OCI-LY3 (cell line): Measurements from ENCODE around the gene CREBL2.

ENCODE experiments used
- H2AFZ ChIP-seq: fragments of 200-600, 300-600 bp; shearing (Covaris generic); 2 replicates; pipeline ENCODE4 v1.6.0; 2014; ENCODE audit warnings: antibody characterized with exemption, low read depth, low read length
- H3K27ac ChIP-seq: fragments of 200-600, 300-600 bp; sonication (generic); 2 replicates; pipeline ENCODE4 v1.5.1; 2014; ENCODE audit warnings: mild to moderate bottlenecking, low read length, moderate library complexity, mixed read lengths
- H3K27me3 ChIP-seq: fragments of 200-600, 300-600 bp; sonication (generic); 2 replicates; pipeline ENCODE4 v1.6.1; 2014; ENCODE audit warnings: low read depth, low read length, mixed read lengths
- H3K36me3 ChIP-seq: fragments of 200-600, 300-600 bp; sonication (generic); replicated peaks from 2 replicates; pipeline ENCODE3; 2014; ENCODE audit warnings: low read depth, low read length, mixed read lengths
- H3K4me1 ChIP-seq: fragments of 300-600, 200-600 bp; sonication (generic); 2 replicates; pipeline ENCODE4 v1.6.1; 2014; ENCODE audit warnings: low read length, mixed read lengths
- H3K4me2 ChIP-seq: fragments of 200-600, 300-600 bp; sonication (generic); 2 replicates; pipeline ENCODE4 v1.6.1; 2014; ENCODE audit warnings: low read length, mixed read lengths
- H3K4me3 ChIP-seq: fragments of 300-600, 200-600 bp; sonication (generic); 2 replicates; pipeline ENCODE4 v1.5.1; 2014; ENCODE audit warnings: antibody characterized with exemption, mild to moderate bottlenecking, low read length, moderate library complexity
- H3K79me2 ChIP-seq: fragments of 300-600, 200-600 bp; shearing (Covaris generic); 2 replicates; pipeline ENCODE4 v1.6.1; 2014; ENCODE audit warnings: mild to moderate bottlenecking, low read length, mixed read lengths
- H3K9ac ChIP-seq: fragments of 300-600, 200-600 bp; shearing (Covaris generic); 2 replicates; pipeline ENCODE4 v1.6.0; 2014; ENCODE audit warnings: mild to moderate bottlenecking, low read length, moderate library complexity
- H3K9me3 ChIP-seq: fragments of 200-600, 300-600 bp; shearing (Covaris generic); 2 replicates; pipeline ENCODE4 v1.6.1; 2014; ENCODE audit warnings: low read length, mixed read lengths; ENCODE audit not compliant: insufficient read depth
- H4K20me1 ChIP-seq: fragments of 200-600, 300-600 bp; sonication (generic); 2 replicates; pipeline ENCODE4 v1.6.1; 2016; ENCODE audit warnings: low read length, mixed read lengths; ENCODE audit not compliant: insufficient read depth
- CTCF ChIP-seq: fragments of 200-600, 300-600 bp; sonication (generic); IDR thresholded peaks from 2 replicates; pipeline ENCODE4 v1.5.1; 2014; ENCODE audit warnings: antibody characterized with exemption, low read length, low read depth
- EZH2phosphoT487 ChIP-seq: fragments of 200-600 bp; shearing (Covaris generic); IDR thresholded peaks from 2 replicates; pipeline ENCODE4 v1.6.1; 2018; ENCODE audit warnings: antibody characterized with exemption, mixed run types, low read depth

The CREBL2 gene

DNA sequence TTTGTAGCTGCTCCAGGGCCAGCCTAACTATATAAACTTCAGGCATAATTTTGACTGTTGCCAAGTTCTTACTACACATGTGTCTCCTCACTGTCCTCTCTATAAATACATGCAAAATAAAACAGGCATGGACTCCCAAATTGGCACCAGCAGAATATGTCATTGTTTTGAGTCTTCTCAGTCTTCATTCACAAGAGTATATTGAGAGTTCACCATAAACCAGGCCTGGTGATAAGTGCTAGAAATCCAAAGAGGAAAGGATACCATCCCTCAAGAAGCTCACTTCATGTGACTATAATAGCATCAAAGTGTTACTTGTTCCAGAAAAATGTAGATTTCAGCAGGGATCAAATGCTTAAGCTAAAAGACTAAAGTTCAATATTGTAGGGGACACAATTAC lies 70.6 kb downstream of the CREBL2 start:
- Histone ChIP-seq H3K4me3 (no peak overlapping the region), H4K20me1 (no peaks in the 10 kb centered on the region), H3K27ac (no peak overlapping the region), H3K9me3 (no peaks in the 10 kb centered on the region), H2AFZ (no peak overlapping the region), H3K36me3 (no peaks in the 10 kb centered on the region), H3K9ac (no peak overlapping the region), H3K4me2 (no peak overlapping the region), H3K4me1 (no peaks in the 10 kb centered on the region), H3K79me2 (no peaks in the 10 kb centered on the region), H3K27me3 (no peaks in the 10 kb centered on the region)
- TF ChIP-seq CTCF (no peak), EZH2phosphoT487 (no peak)

DNA sequence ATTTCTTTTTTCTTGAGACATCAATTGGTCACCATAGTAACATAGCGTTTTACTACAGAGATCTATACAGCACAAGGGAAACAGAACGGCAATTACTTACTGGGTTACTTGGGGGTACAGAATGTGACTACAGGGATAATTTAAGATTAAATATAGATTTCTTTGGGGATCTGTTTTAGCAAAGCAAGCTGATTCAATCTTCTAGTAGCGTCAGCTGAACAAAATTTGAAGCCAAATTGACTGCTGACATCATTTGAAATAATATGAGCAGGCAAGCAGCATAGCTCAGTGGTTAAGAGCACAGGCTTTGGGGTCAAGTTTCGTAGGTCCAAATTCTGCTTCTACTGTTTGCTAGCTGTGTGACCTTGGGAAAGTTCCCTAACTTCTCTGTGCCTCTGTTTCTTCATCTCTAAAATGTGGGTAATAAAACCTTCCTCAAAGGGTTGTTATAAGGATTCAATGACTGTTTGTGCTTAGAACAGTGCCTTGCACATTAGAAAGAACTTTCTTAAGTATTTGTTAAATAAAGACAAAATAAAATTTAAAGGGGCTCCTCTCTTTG lies 71.5 kb downstream of the CREBL2 start:
- no peak overlapping the region for H2AFZ ChIP-seq
- no peaks in the 10 kb centered on the region for H3K27me3 ChIP-seq
- H3K4me2 ChIP-seq = no peak overlapping the region
- H3K4me1 ChIP-seq = no peaks in the 10 kb centered on the region
- H3K9ac ChIP-seq = no peak overlapping the region
- H3K4me3 ChIP-seq = no peak overlapping the region
- H3K79me2 ChIP-seq = no peaks in the 10 kb centered on the region
- no peak overlapping the region for H3K27ac ChIP-seq
- TF ChIP-seq EZH2phosphoT487 = no peak
- TF ChIP-seq CTCF = no peak
- H3K9me3 ChIP-seq = no peaks in the 10 kb centered on the region
- no peaks in the 10 kb centered on the region for H4K20me1 ChIP-seq
- H3K36me3 ChIP-seq = no peaks in the 10 kb centered on the region

GRCh38 chr12:12683725-12684124 lies 72.0 kb downstream of the CREBL2 start:
- Histone ChIP-seq H3K9ac (no peak overlapping the region), H3K4me3 (no peak overlapping the region), H3K4me2 (no peak overlapping the region), H3K9me3 (no peaks in the 10 kb centered on the region), H3K79me2 (no peaks in the 10 kb centered on the region), H3K36me3 (no peaks in the 10 kb centered on the region), H2AFZ (no peak overlapping the region), H3K27ac (no peak overlapping the region), H3K4me1 (no peaks in the 10 kb centered on the region), H4K20me1 (no peaks in the 10 kb centered on the region), H3K27me3 (no peaks in the 10 kb centered on the region)
- TF ChIP-seq EZH2phosphoT487 (no peak), CTCF (no peak)

DNA sequence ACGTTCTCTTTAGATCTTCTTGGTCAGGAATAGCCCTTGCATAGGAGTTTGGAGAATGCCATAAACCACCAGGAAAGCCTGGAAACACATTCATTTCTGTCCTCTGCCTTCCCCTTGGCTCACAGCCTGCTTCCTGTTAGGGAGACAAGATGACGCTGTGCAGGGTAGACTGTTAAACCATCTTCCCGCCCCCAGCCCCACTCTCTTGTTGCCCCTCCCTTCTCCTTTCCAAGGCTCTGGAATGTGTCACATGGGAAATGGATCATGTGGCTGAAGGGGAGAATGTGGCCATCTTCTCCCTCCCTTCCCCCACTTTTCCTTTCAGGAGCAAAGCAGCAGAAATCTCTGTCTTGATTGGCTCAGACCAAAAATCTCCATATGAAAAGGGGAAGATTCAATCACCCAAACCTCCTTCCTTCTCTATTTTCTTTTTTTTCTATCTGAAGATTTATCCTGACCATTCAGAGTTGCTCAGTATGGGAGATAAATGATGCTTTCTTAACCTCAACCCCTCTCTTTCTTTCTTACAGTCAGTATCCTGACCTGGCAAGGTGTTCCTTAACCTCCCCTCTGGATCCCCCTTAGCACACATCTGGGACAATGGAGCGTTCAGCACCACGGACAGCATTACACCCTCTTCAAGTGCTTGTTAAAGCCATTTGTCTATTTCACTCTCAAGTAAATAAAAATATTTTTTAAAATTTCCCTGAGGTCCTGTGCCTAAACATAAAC lies 72.9 kb downstream of the CREBL2 start:
- no peak overlapping the region for H3K9ac ChIP-seq
- TF ChIP-seq CTCF = no peak
- TF ChIP-seq EZH2phosphoT487 = no peak
- no peaks in the 10 kb centered on the region for H3K79me2 ChIP-seq
- no peak overlapping the region for H3K27ac ChIP-seq
- H3K9me3 ChIP-seq = no peaks in the 10 kb centered on the region
- H3K36me3 ChIP-seq = no peaks in the 10 kb centered on the region
- H3K4me2 ChIP-seq = no peak overlapping the region
- H3K4me1 ChIP-seq = peaks cover under 1% of the 10 kb centered on the region; the same call in 1 of the 2 replicates
- H3K4me3 ChIP-seq = no peak overlapping the region
- H4K20me1 ChIP-seq = no peaks in the 10 kb centered on the region
- no peak overlapping the region for H2AFZ ChIP-seq
- H3K27me3 ChIP-seq = no peaks in the 10 kb centered on the region
